Measurements from ENCODE around the gene PNMT. TPM values are rescaled to one million over a fixed set of nuclear protein-coding genes. Genes with fewer than 3 reads are reported as not detected.

The PNMT gene
- total RNA-seq, 1 experiment from 2014 or later = not detected

DNA sequence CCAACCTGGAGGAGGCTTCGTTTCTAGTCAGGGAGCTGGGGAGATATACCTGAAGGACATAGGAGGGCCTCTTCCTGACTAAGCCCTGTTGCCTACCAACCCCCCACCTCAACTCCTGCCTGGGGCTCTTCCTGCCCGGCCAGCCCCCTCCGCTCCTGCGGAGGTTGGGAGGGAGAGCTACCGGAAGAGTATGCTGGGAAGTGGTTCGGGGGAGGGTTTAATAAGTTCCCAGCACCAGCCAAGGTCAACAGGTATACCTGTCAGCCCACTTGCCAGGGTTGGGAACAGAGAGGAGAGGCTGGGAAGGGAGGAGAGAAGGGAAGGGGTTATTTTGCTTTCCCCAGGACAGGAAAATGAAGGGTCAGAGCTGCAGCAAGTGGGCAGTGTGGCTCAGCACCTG lies 36.9 kb upstream of the PNMT start:
- H3K4me2 ChIP-seq (ENCODE audit: low read depth, low read length, poor library complexity, severe bottlenecking) = no peak overlapping the region
- no peak overlapping the region for H3K4me3 ChIP-seq (ENCODE audit: low read length)
- DNase-seq = no peak

DNA sequence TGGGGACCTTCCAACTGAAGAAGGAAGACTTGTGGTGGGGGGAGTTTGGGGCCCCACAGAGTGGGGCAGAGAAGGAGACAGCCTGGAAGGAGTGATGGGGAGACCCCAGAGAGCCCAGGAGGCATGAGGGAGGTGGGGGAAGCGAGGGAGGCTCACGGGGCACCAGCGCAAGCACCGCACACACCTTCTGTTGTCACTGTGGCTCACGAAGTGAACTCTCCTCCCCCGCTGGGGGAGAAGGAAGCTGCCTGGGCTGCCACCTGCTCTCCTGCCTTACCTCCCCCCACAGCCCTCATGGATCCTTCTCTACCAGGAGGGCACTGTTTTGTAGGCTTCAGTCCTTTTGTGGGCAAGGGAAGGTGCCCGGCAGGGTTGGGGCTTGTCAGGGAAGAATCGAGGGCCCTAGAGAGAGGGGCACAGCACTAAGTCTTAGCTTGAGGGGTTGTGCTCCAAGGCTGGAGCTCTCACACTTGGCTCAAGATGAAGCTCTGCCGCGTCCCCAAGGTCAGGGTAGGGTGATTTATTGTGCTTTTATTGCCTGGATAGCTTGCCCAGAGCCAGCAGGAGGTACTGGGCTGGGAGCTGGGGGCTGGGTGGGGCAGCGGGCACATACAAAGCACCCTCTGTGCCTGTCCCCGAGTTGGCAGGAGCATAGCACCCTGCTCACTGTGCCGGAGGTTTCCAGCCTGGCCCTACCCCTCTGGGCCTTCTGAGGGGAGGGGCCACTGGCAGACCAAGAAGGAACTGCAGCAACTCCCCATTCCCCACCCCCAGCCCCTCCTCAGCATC lies 35.9 kb upstream of the PNMT start:
- no peak overlapping the region for H3K4me3 ChIP-seq (ENCODE audit: low read length)
- no peak for DNase-seq
- H2AFZ ChIP-seq (ENCODE audit: low read length) = no peak overlapping the region
- no peaks in the 10 kb centered on the region for H3K9me2 ChIP-seq (replicated peaks; ENCODE audit: insufficient read depth, low read length)
- H3K27ac ChIP-seq (ENCODE audit: low read length) = no peak overlapping the region
- no peaks in the 10 kb centered on the region for H3K36me3 ChIP-seq (ENCODE audit: insufficient read depth, low read length)
- H3K4me2 ChIP-seq (ENCODE audit: low read depth, low read length, poor library complexity, severe bottlenecking) = no peak overlapping the region
- no peak overlapping the region for H3K9ac ChIP-seq (ENCODE audit: low read length)
- no peaks in the 10 kb centered on the region for H3K27me3 ChIP-seq (ENCODE audit: low read length)
- H3K4me1 ChIP-seq (ENCODE audit: low read length) = peaks cover 42% of the 10 kb centered on the region
- H3K79me2 ChIP-seq (ENCODE audit: low read length) = peaks cover 2% of the 10 kb centered on the region
- no peaks in the 10 kb centered on the region for H4K20me1 ChIP-seq (ENCODE audit: insufficient read depth, low read depth, low read length)
- H3K9me3 ChIP-seq (ENCODE audit: low read length) = no peaks in the 10 kb centered on the region

More for the DNA sequence above, 36.9 kb upstream of the PNMT start:
- H3K27me3 ChIP-seq (ENCODE audit: low read length) = no peaks in the 10 kb centered on the region
- H3K27ac ChIP-seq (ENCODE audit: low read length) = no peak overlapping the region
- H4K20me1 ChIP-seq (ENCODE audit: insufficient read depth, low read depth, low read length) = no peaks in the 10 kb centered on the region
- no peak overlapping the region for H2AFZ ChIP-seq (ENCODE audit: low read length)
- H3K9ac ChIP-seq (ENCODE audit: low read length) = no peak overlapping the region
- H3K36me3 ChIP-seq (ENCODE audit: insufficient read depth, low read length) = no peaks in the 10 kb centered on the region
- no peaks in the 10 kb centered on the region for H3K79me2 ChIP-seq (ENCODE audit: low read length)
- H3K4me1 ChIP-seq (ENCODE audit: low read length) = peaks cover 37% of the 10 kb centered on the region
- no peaks in the 10 kb centered on the region for H3K9me3 ChIP-seq (ENCODE audit: low read length)
- no peaks in the 10 kb centered on the region for H3K9me2 ChIP-seq (replicated peaks; ENCODE audit: insufficient read depth, low read length)

DNA sequence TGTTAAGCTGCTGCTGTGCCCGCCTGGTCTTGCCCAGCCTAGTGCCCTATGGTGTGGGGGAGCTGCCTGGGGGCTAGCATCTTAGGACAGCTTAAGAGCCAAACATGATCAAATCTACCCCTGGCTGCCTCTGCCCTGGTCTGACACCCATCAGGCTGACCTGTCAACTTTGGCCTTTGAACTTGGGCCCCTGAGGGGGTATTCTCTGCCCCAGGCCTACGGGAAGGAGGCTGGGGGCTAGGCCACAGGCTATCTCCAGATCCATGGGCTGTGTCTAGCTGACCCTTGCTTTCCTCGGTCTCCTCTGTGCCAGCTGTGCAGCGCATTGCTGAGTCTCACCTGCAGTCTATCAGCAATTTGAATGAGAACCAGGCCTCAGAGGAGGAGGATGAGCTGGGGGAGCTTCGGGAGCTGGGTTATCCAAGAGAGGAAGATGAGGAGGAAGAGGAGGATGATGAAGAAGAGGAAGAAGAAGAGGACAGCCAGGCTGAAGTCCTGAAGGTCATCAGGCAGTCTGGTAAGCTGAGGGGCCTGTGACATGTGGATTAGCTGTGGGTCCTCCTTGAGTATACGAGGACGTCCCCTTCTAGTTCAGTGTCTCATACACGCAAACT lies 34.6 kb upstream of the PNMT start:
- peaks cover 16% of the 10 kb centered on the region for H3K79me2 ChIP-seq (ENCODE audit: low read length)
- no peaks in the 10 kb centered on the region; the same call in 1 of the 2 replicates for H4K20me1 ChIP-seq (ENCODE audit: insufficient read depth, low read depth, low read length)
- no peak for DNase-seq
- H3K9me2 ChIP-seq (replicated peaks; ENCODE audit: insufficient read depth, low read length) = no peaks in the 10 kb centered on the region
- no peaks in the 10 kb centered on the region for H3K36me3 ChIP-seq (ENCODE audit: insufficient read depth, low read length)
- no peaks in the 10 kb centered on the region for H3K27me3 ChIP-seq (ENCODE audit: low read length)
- H2AFZ ChIP-seq (ENCODE audit: low read length) = no peak overlapping the region
- no peak overlapping the region for H3K4me3 ChIP-seq (ENCODE audit: low read length)
- H3K4me1 ChIP-seq (ENCODE audit: low read length) = peaks cover 42% of the 10 kb centered on the region
- H3K9ac ChIP-seq (ENCODE audit: low read length) = no peak overlapping the region
- H3K27ac ChIP-seq (ENCODE audit: low read length) = no peak overlapping the region
- no peaks in the 10 kb centered on the region for H3K9me3 ChIP-seq (ENCODE audit: low read length)
- H3K4me2 ChIP-seq (ENCODE audit: low read depth, low read length, poor library complexity, severe bottlenecking) = no peak overlapping the region

DNA sequence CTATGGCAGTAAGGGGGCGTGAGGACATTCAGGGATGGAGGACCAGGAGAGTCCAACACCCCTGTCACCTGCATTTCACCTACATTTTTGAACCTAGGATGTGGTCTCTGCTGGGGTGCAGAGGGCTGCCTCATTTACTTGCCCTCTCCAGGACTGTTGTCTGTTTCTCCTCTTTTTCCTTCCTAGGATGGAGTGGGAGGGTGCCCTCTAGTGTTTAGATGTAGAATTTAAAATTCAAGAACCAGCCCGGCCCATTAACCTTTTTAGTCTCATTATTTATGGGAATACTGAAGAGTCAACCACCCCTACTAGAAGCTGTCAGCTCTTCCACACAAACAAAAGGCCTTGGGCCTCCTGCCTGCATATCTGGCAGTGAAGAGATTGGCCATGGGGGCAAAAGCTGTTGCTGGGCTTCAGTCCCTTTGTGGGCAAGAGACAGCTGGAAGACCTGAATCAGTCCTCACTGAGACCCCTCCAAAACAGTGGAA lies 33.8 kb upstream of the PNMT start:
- Histone ChIP-seq H3K79me2 (ENCODE audit: low read length) (peaks cover 23% of the 10 kb centered on the region), H3K27ac (ENCODE audit: low read length) (no peak overlapping the region), H2AFZ (ENCODE audit: low read length) (no peak overlapping the region), H4K20me1 (ENCODE audit: insufficient read depth, low read depth, low read length) (no peaks in the 10 kb centered on the region; the same call in 1 of the 2 replicates), H3K4me3 (ENCODE audit: low read length) (no peak overlapping the region), H3K9me2 (replicated peaks; ENCODE audit: insufficient read depth, low read length) (no peaks in the 10 kb centered on the region), H3K4me1 (ENCODE audit: low read length) (peaks cover 40% of the 10 kb centered on the region), H3K9ac (ENCODE audit: low read length) (no peak overlapping the region), H3K4me2 (ENCODE audit: low read depth, low read length, poor library complexity, severe bottlenecking) (no peak overlapping the region), H3K9me3 (ENCODE audit: low read length) (no peaks in the 10 kb centered on the region), H3K36me3 (ENCODE audit: insufficient read depth, low read length) (no peaks in the 10 kb centered on the region), H3K27me3 (ENCODE audit: low read length) (no peaks in the 10 kb centered on the region)
- peak; percentile 74 for DNase-seq

DNA sequence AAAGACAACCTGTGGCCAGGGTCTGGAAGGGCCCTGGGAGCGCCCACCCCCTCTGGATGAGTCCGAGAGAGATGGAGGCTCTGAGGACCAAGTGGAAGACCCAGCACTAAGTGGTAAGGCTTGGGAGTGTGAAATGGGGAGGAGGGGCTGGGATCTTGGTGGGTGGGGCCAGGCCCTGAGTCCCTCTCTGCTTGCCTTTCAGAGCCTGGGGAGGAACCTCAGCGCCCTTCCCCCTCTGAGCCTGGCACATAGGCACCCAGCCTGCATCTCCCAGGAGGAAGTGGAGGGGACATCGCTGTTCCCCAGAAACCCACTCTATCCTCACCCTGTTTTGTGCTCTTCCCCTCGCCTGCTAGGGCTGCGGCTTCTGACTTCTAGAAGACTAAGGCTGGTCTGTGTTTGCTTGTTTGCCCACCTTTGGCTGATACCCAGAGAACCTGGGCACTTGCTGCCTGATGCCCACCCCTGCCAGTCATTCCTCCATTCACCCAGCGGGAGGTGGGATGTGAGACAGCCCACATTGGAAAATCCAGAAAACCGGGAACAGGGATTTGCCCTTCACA lies 32.6 kb upstream of the PNMT start:
- no peaks in the 10 kb centered on the region for H3K9me2 ChIP-seq (replicated peaks; ENCODE audit: insufficient read depth, low read length)
- H2AFZ ChIP-seq (ENCODE audit: low read length) = no peak overlapping the region
- no peaks in the 10 kb centered on the region for H3K27me3 ChIP-seq (ENCODE audit: low read length)
- no peaks in the 10 kb centered on the region for H3K36me3 ChIP-seq (ENCODE audit: insufficient read depth, low read length)
- H3K79me2 ChIP-seq (ENCODE audit: low read length) = peaks cover 36% of the 10 kb centered on the region
- peak overlapping the region; percentile 97 for H3K4me2 ChIP-seq (ENCODE audit: low read depth, low read length, poor library complexity, severe bottlenecking)
- H3K27ac ChIP-seq (ENCODE audit: low read length) = no peak overlapping the region
- peak overlapping the region; percentile 87 for H3K9ac ChIP-seq (ENCODE audit: low read length)
- H3K9me3 ChIP-seq (ENCODE audit: low read length) = no peaks in the 10 kb centered on the region
- DNase-seq = no peak
- H3K4me1 ChIP-seq (ENCODE audit: low read length) = peaks cover 39% of the 10 kb centered on the region
- no peaks in the 10 kb centered on the region; the same call in 1 of the 2 replicates for H4K20me1 ChIP-seq (ENCODE audit: insufficient read depth, low read depth, low read length)
- no peak overlapping the region for H3K4me3 ChIP-seq (ENCODE audit: low read length)

DNA sequence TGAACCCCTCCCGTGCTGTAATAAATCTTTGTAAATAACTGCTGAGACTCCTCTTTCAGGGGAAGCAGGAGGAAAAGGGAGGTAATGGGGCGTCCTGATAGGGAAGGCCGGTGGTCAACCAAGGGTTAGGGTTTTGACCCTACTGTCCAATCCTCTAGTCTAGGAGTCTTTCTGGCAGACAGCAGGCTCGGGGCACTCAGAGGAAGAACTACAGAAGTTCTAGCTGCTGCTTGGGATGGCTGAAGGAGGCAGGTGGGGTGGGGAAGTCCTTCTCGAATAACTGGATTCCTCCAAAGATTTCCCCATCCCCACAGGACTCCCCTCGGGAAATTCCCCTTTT lies 31.7 kb upstream of the PNMT start:
- H3K9me2 ChIP-seq (replicated peaks; ENCODE audit: insufficient read depth, low read length) = no peaks in the 10 kb centered on the region
- peak overlapping the region; percentile 87 for H3K9ac ChIP-seq (ENCODE audit: low read length)
- no peak overlapping the region; the same call in 1 of the 2 replicates for H3K27ac ChIP-seq (ENCODE audit: low read length)
- H3K27me3 ChIP-seq (ENCODE audit: low read length) = no peaks in the 10 kb centered on the region
- peaks cover 6% of the 10 kb centered on the region; the same call in 1 of the 2 replicates for H4K20me1 ChIP-seq (ENCODE audit: insufficient read depth, low read depth, low read length)
- peaks cover 44% of the 10 kb centered on the region for H3K79me2 ChIP-seq (ENCODE audit: low read length)
- H3K36me3 ChIP-seq (ENCODE audit: insufficient read depth, low read length) = no peaks in the 10 kb centered on the region
- peak overlapping the region; percentile 93 for H3K4me3 ChIP-seq (ENCODE audit: low read length)
- H2AFZ ChIP-seq (ENCODE audit: low read length) = peak overlapping the region; percentile 74; the same call in 1 of the 2 replicates
- H3K4me1 ChIP-seq (ENCODE audit: low read length) = peaks cover 36% of the 10 kb centered on the region
- no peak for DNase-seq
- no peaks in the 10 kb centered on the region for H3K9me3 ChIP-seq (ENCODE audit: low read length)
- H3K4me2 ChIP-seq (ENCODE audit: low read depth, low read length, poor library complexity, severe bottlenecking) = peak overlapping the region; percentile 97

DNA sequence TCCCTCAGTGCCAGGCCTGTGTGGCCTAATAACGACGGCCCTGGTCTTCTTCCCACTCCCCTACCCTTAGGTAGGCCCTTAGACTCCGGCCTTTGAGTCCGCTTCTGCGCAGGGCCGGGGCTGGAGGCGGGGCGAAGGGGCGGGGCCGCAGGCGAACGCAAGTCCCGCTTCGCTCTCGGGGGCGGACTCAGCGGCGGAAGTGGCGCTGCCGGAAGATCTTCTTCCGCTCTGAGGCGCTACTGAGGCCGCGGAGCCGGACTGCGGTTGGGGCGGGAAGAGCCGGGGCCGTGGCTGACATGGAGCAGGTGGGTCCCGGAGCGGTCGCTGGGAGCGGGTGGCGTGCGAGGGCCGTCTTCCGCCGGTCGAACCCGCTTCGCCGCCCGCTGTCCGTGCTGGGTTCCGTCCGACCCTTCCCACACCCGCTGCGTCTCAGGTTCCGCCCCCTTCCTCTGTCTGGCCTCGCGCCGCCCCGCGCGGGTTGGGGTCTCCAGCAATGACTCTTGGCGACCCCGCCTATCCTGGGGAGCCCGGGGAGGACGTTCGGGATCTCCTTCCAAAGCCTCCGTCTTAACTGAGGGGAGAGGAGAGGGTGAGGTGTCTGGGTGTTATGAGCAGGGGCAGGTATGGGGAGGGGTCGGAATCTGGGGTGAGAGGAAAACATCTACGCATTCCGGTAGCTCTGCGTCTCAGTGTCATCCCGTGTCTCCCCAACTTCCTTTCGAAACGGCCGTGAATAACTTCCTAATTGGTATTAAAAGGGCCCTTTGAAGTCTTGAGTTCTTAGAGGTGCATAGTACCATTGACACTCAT lies 31.1 kb upstream of the PNMT start, which contains the start of gene STARD3:
TSS of gene STARD3 (plus strand) at position 218 of the 810 bp plus-strand sequence. CDS start 16,388 bp downstream, outside the sequence.
- no peaks in the 10 kb centered on the region for H3K9me3 ChIP-seq (ENCODE audit: low read length)
- H3K4me2 ChIP-seq (ENCODE audit: low read depth, low read length, poor library complexity, severe bottlenecking) = peak within 1 kb of the TSS; percentile 97
- peak; percentile 97 for DNase-seq
- peak within 1 kb of the TSS; percentile 23 for H3K27ac ChIP-seq (ENCODE audit: low read length)
- peak within 1 kb of the TSS; percentile 87 for H3K9ac ChIP-seq (ENCODE audit: low read length)
- H3K27me3 ChIP-seq (ENCODE audit: low read length) = no peaks in the 10 kb centered on the region
- H3K4me3 ChIP-seq (ENCODE audit: low read length) = peak within 1 kb of the TSS; percentile 93
- peaks cover 12% of the 10 kb centered on the region; the same call in 1 of the 2 replicates for H4K20me1 ChIP-seq (ENCODE audit: insufficient read depth, low read depth, low read length)
- H3K36me3 ChIP-seq (ENCODE audit: insufficient read depth, low read length) = no peaks in the 10 kb centered on the region
- peaks cover 50% of the 10 kb centered on the region for H3K79me2 ChIP-seq (ENCODE audit: low read length)
- peaks cover 32% of the 10 kb centered on the region for H3K4me1 ChIP-seq (ENCODE audit: low read length)
- peak within 1 kb of the TSS; percentile 74; the same call in 1 of the 2 replicates for H2AFZ ChIP-seq (ENCODE audit: low read length)
- H3K9me2 ChIP-seq (replicated peaks; ENCODE audit: insufficient read depth, low read length) = no peaks in the 10 kb centered on the region

Data from Karpas-422 (cell line).